BJ (cell line): Measurements from ENCODE around the gene OS9. TPM values are rescaled to one million over a fixed set of nuclear protein-coding genes. Genes with fewer than 3 reads are reported as not detected.

Experiments
- CTCF ChIA-PET: fragments of 350-600 bp; formaldehyde crosslinking; extraction: SDS; loops from one replicate; lab custom pipeline; 2021; ENCODE audit warnings: antibody characterized with exemption, inconsistent platforms; lab: Yijun Ruan, JAX
- POLR2A ChIA-PET: fragments of 300-600 bp; sonication (Branson Sonifier 250); formaldehyde crosslinking; extraction: SDS; loops from one replicate; lab custom pipeline; 2021; ENCODE audit warnings: antibody characterized with exemption; lab: Charles Lee
- DNase-seq: peaks from one replicate; pipeline ENCODE4 v3.0.0-alpha.2; 2011; ENCODE audit warnings: low read depth
- H3K27me3 ChIP-seq: 2 replicates; pipeline ENCODE4 v1.6.0; 2011; ENCODE audit warnings: low read length; ENCODE audit not compliant: control insufficient read depth, insufficient read depth
- H3K36me3 ChIP-seq: 2 replicates; pipeline ENCODE4 v1.5.1; 2011; ENCODE audit warnings: low read length; ENCODE audit not compliant: control insufficient read depth, insufficient read depth
- H3K4me3 ChIP-seq: 2 replicates; pipeline ENCODE4 v1.5.1; 2011; ENCODE audit warnings: low read depth, mild to moderate bottlenecking, control low read depth, low read length
- CTCF ChIP-seq: IDR thresholded peaks from 2 replicates; pipeline ENCODE4 v1.5.1; 2011; ENCODE audit warnings: low read depth, mild to moderate bottlenecking, control low read depth, inconsistent platforms, low read length, moderate library complexity; ENCODE audit not compliant: insufficient read depth
- polyA plus RNA-seq: library from polyadenylated mRNA; depleted of rRNA; stranded (reverse); fragments of >200 nt; gene quantifications from 2 replicates; pipeline ENCODE4 v1.2.3, GENCODE V29; 2011

The OS9 gene
- polyA plus RNA-seq, 1 experiment = 415 TPM

GRCh38 chr12:57722716-57723629, 29.0 kb downstream of the OS9 start:
- no peak for TF ChIP-seq CTCF
- peaks cover 24% of the 10 kb centered on the region for H3K36me3 ChIP-seq
- ChIA-PET POLR2A (no interaction called here), CTCF (interaction anchor here (1.7 kb wide), 1 partner anchor 13 kb away, joined by 3 read pairs; no protein-coding TSS in a partner anchor)
- no peak for DNase-seq
- H3K4me3 ChIP-seq = no peak overlapping the region
- no peaks in the 10 kb centered on the region for H3K27me3 ChIP-seq

GRCh38 chr12:57723630-57723962, 29.7 kb downstream of the OS9 start:
- H3K27me3 ChIP-seq = no peaks in the 10 kb centered on the region
- no peak for DNase-seq
- ChIA-PET POLR2A (no interaction called here), CTCF (no interaction called here)
- H3K36me3 ChIP-seq = peaks cover 22% of the 10 kb centered on the region
- no peak for TF ChIP-seq CTCF
- H3K4me3 ChIP-seq = no peak overlapping the region

GRCh38 chr12:57724003-57724935, 30.3 kb downstream of the OS9 start:
- Histone ChIP-seq H3K36me3 (peaks cover 16% of the 10 kb centered on the region), H3K4me3 (no peak overlapping the region), H3K27me3 (0 out of 2 replicates have a peak, but pooled peaks cover under 1% of the 10 kb centered on the region)
- no peak for TF ChIP-seq CTCF
- ChIA-PET CTCF (interaction anchor here (0.9 to 3.0 kb wide), 2 partner anchors 10 to 12 kb away, joined by 3 to 58 read pairs; partner anchors contain the start of gene AGAP2), POLR2A (no interaction called here)
- DNase-seq = no peak

- ChIA-PET CTCF (interaction anchor here (0.6 to 3.0 kb wide), 23 partner anchors 8 to 146 kb away, joined by 3 to 58 read pairs (median 4); partner anchors contain the start of genes AGAP2, CYP27B1, EEF1AKMT3 and METTL1), POLR2A (no interaction called here)
- Histone ChIP-seq H3K36me3 (peaks cover 11% of the 10 kb centered on the region), H3K27me3 (0 out of 2 replicates have a peak, but pooled peaks cover 1% of the 10 kb centered on the region), H3K4me3 (no peak overlapping the region)
- DNase-seq = no peak
- no peak for TF ChIP-seq CTCF
Measured at GRCh38 chr12:57724936-57725740, 31.2 kb downstream of the OS9 start.
